Mammary epithelial cell (primary cell): ENCODE results near the gene TM4SF1.
A peak's percentile ranks its signal among the peaks of the same experiment; 100 is the strongest.

ENCODE experiments used
- CTCF ChIP-seq, 2 donors: IDR thresholded peaks in 1 of 2; conservative IDR thresholded peaks in 1 of 2; 2 replicates each; pipeline ENCODE4 v1.5.1; 2011 to 2012; ENCODE audit warnings: inconsistent platforms in 2 of 2, low read length in 2 of 2, mild to moderate bottlenecking in 2 of 2, control low read depth in 1 of 2, low read depth in 1 of 2; ENCODE audit not compliant: insufficient read depth in 1 of 2; ENCODE audit errors: extremely low read depth in 1 of 2
- EZH2 ChIP-seq: IDR thresholded peaks from 2 replicates; pipeline ENCODE4 v1.6.1; 2012; ENCODE audit warnings: low read length, inconsistent platforms, borderline replicate concordance

- TF ChIP-seq CTCF (conservative IDR thresholded peaks at IDR 0.05 in 1 of 2, IDR thresholded peaks at IDR 0.05 in 1 of 2; ENCODE audit: extremely low read depth in 1 of 2, insufficient read depth in 1 of 2, low read depth in 1 of 2, low read length in 2 of 2): peak in 1 of 2 donors; percentile 4
- no peak for TF ChIP-seq EZH2
These were observed 1.8 kb downstream of the TM4SF1 start for GRCh38 chr3:149375501-149376196.
